Nephron (organoid): ENCODE measurements around the gene ADIPOR2.
A peak's percentile ranks its signal among the peaks of the same experiment; 100 is the strongest.

Experiments used
- H3K27ac Mint-ChIP-seq, 3 experiments: 2 replicates each; pipeline ENCODE4 v1.8.0; 2020; ENCODE audit warnings: mixed read lengths in 3 of 3, mild to moderate bottlenecking in 2 of 3, moderate library complexity in 1 of 3
- H3K27me3 Mint-ChIP-seq: 2 replicates; pipeline ENCODE4 v1.8.0; 2021; ENCODE audit warnings: low read depth, mild to moderate bottlenecking, moderate library complexity, mixed read lengths
- H3K36me3 Mint-ChIP-seq: 2 replicates; pipeline ENCODE4 v1.8.0; 2020; ENCODE audit warnings: low read depth, mixed read lengths
- H3K4me1 Mint-ChIP-seq: 2 replicates; pipeline ENCODE4 v1.8.0; 2020; ENCODE audit warnings: mixed read lengths
- H3K4me3 Mint-ChIP-seq, 3 experiments: 2 replicates each; pipeline ENCODE4 v1.8.0; 2020; ENCODE audit warnings: mild to moderate bottlenecking in 3 of 3, mixed read lengths in 3 of 3, moderate library complexity in 2 of 3
- H3K9me3 Mint-ChIP-seq: 2 replicates; pipeline ENCODE4 v1.8.0; 2020; ENCODE audit warnings: mixed read lengths
- CTCF ChIP-seq, 3 experiments: fragments of 200-600 bp; sonication (generic); IDR thresholded peaks; one replicate each; pipeline ENCODE4 v1.5.0; 2021; ENCODE audit warnings: antibody characterized with exemption in 3 of 3; ENCODE audit not compliant: unreplicated experiment in 3 of 3

ADIPOR2 gene

DNA sequence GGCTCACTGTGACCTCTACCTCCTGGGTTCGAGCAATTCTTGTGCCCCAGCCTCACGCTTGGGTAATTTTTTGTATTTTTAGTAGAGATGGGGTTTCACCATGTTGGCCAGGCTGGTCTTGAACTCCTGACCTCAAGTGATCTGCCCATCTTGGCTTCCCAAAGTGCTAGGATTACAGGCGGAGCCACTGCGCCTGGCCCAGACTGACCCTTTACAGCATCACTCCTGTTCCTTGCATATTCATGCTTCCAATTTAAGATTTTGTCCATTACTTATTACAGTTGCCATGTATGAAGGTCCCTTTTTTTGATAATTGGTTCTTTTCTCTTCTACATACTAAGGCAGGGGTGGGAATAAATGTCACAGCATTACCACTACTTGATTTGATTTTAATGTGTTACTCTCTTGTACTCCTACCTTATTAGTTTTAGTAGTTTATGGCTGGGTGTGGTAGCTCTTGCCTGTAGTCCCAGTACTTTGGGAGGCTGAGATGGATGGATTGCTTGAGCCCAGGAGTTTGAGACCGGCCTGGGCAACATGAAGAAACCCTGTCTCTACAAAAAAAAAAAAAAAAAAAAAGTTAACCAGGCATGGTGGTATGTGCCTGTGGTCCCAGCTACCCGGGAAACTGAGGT, 46.9 kb downstream of the ADIPOR2 start:
- no peak overlapping the region for H3K4me3 Mint-ChIP-seq
- H3K9me3 Mint-ChIP-seq: no peaks in the 10 kb centered on the region
- H3K36me3 Mint-ChIP-seq: peaks cover 17% of the 10 kb centered on the region
- TF ChIP-seq CTCF (IDR thresholded peaks at IDR 0.05; ENCODE audit: unreplicated experiment in 3 of 3): no peak
- peak overlapping the region; percentile 83 to 91 (median 90) for H3K27ac Mint-ChIP-seq
- peaks cover 41% of the 10 kb centered on the region for H3K4me1 Mint-ChIP-seq
- no peaks in the 10 kb centered on the region for H3K27me3 Mint-ChIP-seq

- peak overlapping the region; percentile 83 to 91 (median 90) for H3K27ac Mint-ChIP-seq
- H3K4me3 Mint-ChIP-seq: peak overlapping the region in 2 of 3 experiments; percentile 7 to 8
- H3K4me1 Mint-ChIP-seq: peaks cover 41% of the 10 kb centered on the region
- H3K9me3 Mint-ChIP-seq: no peaks in the 10 kb centered on the region
- TF ChIP-seq CTCF (IDR thresholded peaks at IDR 0.05; ENCODE audit: unreplicated experiment in 3 of 3): no peak
- H3K36me3 Mint-ChIP-seq: peaks cover 18% of the 10 kb centered on the region
- H3K27me3 Mint-ChIP-seq: no peaks in the 10 kb centered on the region
Observed at GRCh38 chr12:1738446-1738845, 47.6 kb downstream of the ADIPOR2 start.

DNA sequence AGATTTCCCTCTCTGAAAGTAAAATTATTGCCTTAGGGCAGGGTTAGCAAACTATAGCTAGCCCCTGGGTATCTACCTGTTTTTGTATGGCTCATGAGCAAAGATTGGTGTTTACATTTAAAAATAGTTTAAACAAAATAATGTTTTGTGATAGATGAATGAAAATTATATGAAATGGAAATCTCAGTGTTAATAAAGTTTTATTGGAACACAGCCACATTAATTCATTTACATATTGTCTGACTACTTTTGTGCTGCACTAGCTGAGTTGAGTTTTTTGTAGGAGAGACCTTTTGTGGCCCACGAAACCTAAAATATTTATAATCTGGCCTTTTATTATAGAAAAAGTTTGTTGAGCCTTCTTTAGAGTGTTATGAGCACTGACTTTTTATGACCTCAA, 48.5 kb downstream of the ADIPOR2 start:
- Mint-ChIP-seq H3K4me3 (no peak overlapping the region), H3K4me1 (peaks cover 41% of the 10 kb centered on the region), H3K27ac (peak overlapping the region in 2 of 3 experiments; percentile 83 to 91), H3K27me3 (no peaks in the 10 kb centered on the region), H3K36me3 (peaks cover 26% of the 10 kb centered on the region), H3K9me3 (no peaks in the 10 kb centered on the region)
- no peak for TF ChIP-seq CTCF (IDR thresholded peaks at IDR 0.05; ENCODE audit: unreplicated experiment in 3 of 3)

- H3K27ac Mint-ChIP-seq: peak overlapping the region; percentile 0 to 40 (median 10)
- peaks cover under 1% of the 10 kb centered on the region for H3K9me3 Mint-ChIP-seq
- H3K27me3 Mint-ChIP-seq: no peaks in the 10 kb centered on the region
Observed at GRCh38 chr12:1740161-1740948, 49.5 kb downstream of the ADIPOR2 start.

DNA sequence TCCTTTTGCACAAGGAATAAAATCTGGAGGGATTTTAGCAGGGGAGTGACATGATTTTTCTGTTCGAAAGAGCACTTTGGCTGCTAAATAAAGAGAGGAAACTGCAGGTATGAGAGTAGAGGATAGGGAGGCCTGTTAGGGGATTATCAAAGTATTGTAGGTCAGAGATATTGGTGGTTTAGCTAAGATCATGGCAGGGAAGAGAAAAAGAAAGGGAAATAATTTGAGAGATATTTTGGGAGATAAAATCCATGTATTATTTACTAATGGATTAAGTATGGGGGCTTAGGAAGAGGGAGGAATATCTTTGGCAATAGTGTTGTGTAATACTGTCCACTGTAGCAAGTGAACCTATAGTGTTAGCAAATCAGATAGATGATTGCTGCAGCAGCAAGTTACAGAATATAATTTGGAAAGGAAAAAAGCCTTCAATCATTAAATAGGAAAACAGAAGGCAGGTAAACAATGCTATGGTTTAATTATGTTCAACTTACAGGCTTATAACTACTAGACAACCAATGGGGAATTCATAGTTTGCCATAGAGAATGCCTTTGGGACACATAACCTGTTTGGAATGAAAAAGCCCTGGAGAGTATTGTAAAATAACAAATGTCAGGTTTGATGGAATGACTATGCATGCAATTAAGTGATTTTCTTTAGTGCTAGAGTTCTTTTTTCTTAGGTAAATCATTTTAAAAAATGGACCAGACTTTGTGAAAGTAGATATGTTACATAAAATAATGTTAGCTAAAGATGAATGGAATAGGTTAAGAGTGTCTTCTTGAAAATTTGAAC, 50.5 kb downstream of the ADIPOR2 start:
- peaks cover 9% of the 10 kb centered on the region for H3K9me3 Mint-ChIP-seq
- no peaks in the 10 kb centered on the region for H3K27me3 Mint-ChIP-seq
- H3K4me3 Mint-ChIP-seq: no peak overlapping the region
- TF ChIP-seq CTCF (IDR thresholded peaks at IDR 0.05; ENCODE audit: unreplicated experiment in 3 of 3): no peak
- peak overlapping the region; percentile 0 to 40 (median 10) for H3K27ac Mint-ChIP-seq
- peaks cover 41% of the 10 kb centered on the region for H3K4me1 Mint-ChIP-seq
- H3K36me3 Mint-ChIP-seq: peaks cover 38% of the 10 kb centered on the region

More at GRCh38 chr12:1740161-1740948, 49.5 kb downstream of the ADIPOR2 start:
- peaks cover 41% of the 10 kb centered on the region for H3K4me1 Mint-ChIP-seq
- H3K36me3 Mint-ChIP-seq: peaks cover 31% of the 10 kb centered on the region
- TF ChIP-seq CTCF (IDR thresholded peaks at IDR 0.05; ENCODE audit: unreplicated experiment in 3 of 3): no peak
- no peak overlapping the region for H3K4me3 Mint-ChIP-seq
